Measurements from ENCODE around the gene KRT5. TPM values are rescaled to one million over a fixed set of nuclear protein-coding genes. Genes with fewer than 3 reads are reported as not detected.

The KRT5 gene
- total and polyA plus RNA-seq, 2 of the 13 experiments (the other 11 are each of a cell fraction or from before 2014, with no cell fraction given): 0.08 TPM; not detected in 1

GRCh38 chr12:52531566-52532300 lies 11.5 kb upstream of the KRT5 start (continued):
- TF ChIP-seq PBX3 (CRISPR knock-in tag; IDR thresholded peaks at IDR 0.05; ENCODE audit: borderline replicate concordance): no peak
- TF ChIP-seq ZSCAN20 (CRISPR knock-in tag; IDR thresholded peaks at IDR 0.05; ENCODE audit: borderline replicate concordance): no peak
- no peak for TF ChIP-seq ZKSCAN5 (CRISPR knock-in tag; IDR thresholded peaks at IDR 0.05)

- Histone ChIP-seq H3K4me2 (ENCODE audit: low read depth, low read length) (no peak overlapping the region), H4K20me1 (ENCODE audit: insufficient read depth, low read length) (no peaks in the 10 kb centered on the region), H3K4me1 (ENCODE audit: insufficient read depth, low read length) (no peaks in the 10 kb centered on the region), H3K27me3 (ENCODE audit: control insufficient read depth in 1 of 2, insufficient read depth in 2 of 2, low read length in 2 of 2) (peaks cover 3 to 14% of the 10 kb centered on the region in 2 experiments; a peak in 4 of 5 replicates), H3K27ac (ENCODE audit: extremely low read length, insufficient read depth, low read length) (no peak overlapping the region), H2AFZ (ENCODE audit: low read length) (no peak overlapping the region), H3K9ac (ENCODE audit: insufficient read depth, low read depth, low read length) (no peak overlapping the region), H3K9me3 (ENCODE audit: low read length) (no peaks in the 10 kb centered on the region), H3K79me2 (ENCODE audit: insufficient read depth, low read length) (no peaks in the 10 kb centered on the region), H3K4me3 (replicated peaks in 1 of 3; ENCODE audit: insufficient read depth in 1 of 3, low read depth in 2 of 3, low read length in 3 of 3) (no peak overlapping the region), H3K36me3 (replicated peaks in 1 of 2; ENCODE audit: control insufficient read depth in 1 of 2, insufficient read depth in 2 of 2, low read length in 2 of 2) (no peaks in the 10 kb centered on the region)
- ChIA-PET POLR2A (no interaction called here), CTCF (ENCODE audit: low intra/inter-chr PET ratio, low total read pairs) (no interaction called here)
- intact Hi-C loops (cut with micrococcal nuclease; ENCODE audit: unreplicated experiment): no loop called here
- no peak for FAIRE-seq
- no peak for ATAC-seq
- DNase-seq (ENCODE audit: low spot score): no peak
- in situ Hi-C loops (cut with HindIII; ENCODE audit: extremely low pct_ligation_motif_present, low pct_unique_long_range_greater_than_20kb): loop anchor here (25.0 kb wide), 1 partner anchor 394 kb away; no protein-coding TSS in a partner anchor
- WGBS (ENCODE audit: low lambda C conversion rate): 4% methylated on average over 2 of the region's 2 CpGs
- BruUV-seq (replicated peaks): no TSS peak
- TF ChIP-seq ZNF510 (CRISPR knock-in tag; IDR thresholded peaks at IDR 0.05; ENCODE audit: low read depth) (no peak), ZNF720 (CRISPR knock-in tag; IDR thresholded peaks at IDR 0.05) (no peak), ZNF841 (CRISPR knock-in tag; IDR thresholded peaks at IDR 0.05; ENCODE audit: borderline replicate concordance) (no peak), HIC2 (CRISPR knock-in tag; IDR thresholded peaks at IDR 0.05; ENCODE audit: low read depth) (no peak), ZNF75D (CRISPR knock-in tag; IDR thresholded peaks at IDR 0.05; ENCODE audit: borderline replicate concordance) (no peak), REST (IDR thresholded peaks at IDR 0.05; ENCODE audit: borderline replicate concordance in 1 of 2, low read depth in 1 of 2, low read length in 2 of 2) (no peak), ZC3H13 (CRISPR knock-in tag; IDR thresholded peaks at IDR 0.05) (no peak), POLR2G (IDR thresholded peaks at IDR 0.05; ENCODE audit: low read depth, low read length) (no peak), ZNF605 (CRISPR knock-in tag; IDR thresholded peaks at IDR 0.05) (no peak), ZBTB43 (CRISPR knock-in tag; conservative IDR thresholded peaks at IDR 0.05) (no peak), TCF7L2 (IDR thresholded peaks at IDR 0.05; ENCODE audit: low read depth, low read length) (no peak)
These were observed 10.7 kb upstream of the KRT5 start for GRCh38 chr12:52530905-52531304.
